Osteoblast (primary cell): ENCODE data around the gene FRK. TPM values are rescaled to one million over a fixed set of nuclear protein-coding genes. Genes with fewer than 3 reads are reported as not detected.

Experiments used
- DNase-seq: peaks from one replicate; pipeline ENCODE4 v3.0.0; 2011; ENCODE audit warnings: low spot score, mixed read lengths; ENCODE audit not compliant: insufficient read length; ENCODE audit errors: missing footprints
- H2AFZ ChIP-seq: 2 replicates; pipeline ENCODE4 v1.6.0; 2011; ENCODE audit warnings: mild to moderate bottlenecking, low read length
- H3K27ac ChIP-seq: 2 replicates; pipeline ENCODE4 v1.5.1; 2011; ENCODE audit warnings: mild to moderate bottlenecking, low read depth, low read length, moderate library complexity
- H3K27me3 ChIP-seq: 2 replicates; pipeline ENCODE4 v1.6.0; 2012; ENCODE audit warnings: mild to moderate bottlenecking, control low read depth, inconsistent platforms, low read length, moderate library complexity; ENCODE audit not compliant: insufficient read depth
- H3K36me3 ChIP-seq: 2 replicates; pipeline ENCODE4 v1.5.1; 2011; ENCODE audit warnings: mild to moderate bottlenecking, low read length, control low read depth, moderate library complexity; ENCODE audit not compliant: insufficient read depth
- H3K4me1 ChIP-seq: 2 replicates; pipeline ENCODE4 v1.5.1; 2011; ENCODE audit warnings: mild to moderate bottlenecking, low read length, control low read depth, moderate library complexity; ENCODE audit not compliant: insufficient read depth
- H3K4me2 ChIP-seq: 2 replicates; pipeline ENCODE4 v1.6.0; 2011; ENCODE audit warnings: mild to moderate bottlenecking, low read length; ENCODE audit not compliant: insufficient read depth
- H3K4me3 ChIP-seq: fragments of 200-600 bp; sonication (generic); 3 replicates; pipeline ENCODE4 v1.5.1; 2012; ENCODE audit warnings: mild to moderate bottlenecking, low read length, inconsistent platforms; ENCODE audit not compliant: insufficient read depth
- H3K79me2 ChIP-seq: 2 replicates; pipeline ENCODE4 v1.6.0; 2012; ENCODE audit warnings: mild to moderate bottlenecking, low read length, control low read depth, inconsistent platforms; ENCODE audit not compliant: insufficient read depth
- H3K9me3 ChIP-seq: 2 replicates; pipeline ENCODE4 v1.5.1; 2011; ENCODE audit warnings: low read depth, low read length, control low read depth
- H4K20me1 ChIP-seq: 2 replicates; pipeline ENCODE4 v1.6.0; 2012; ENCODE audit warnings: mild to moderate bottlenecking, low read length, control low read depth; ENCODE audit not compliant: insufficient read depth
- total RNA-seq: library from RNA; depleted of rRNA; stranded (reverse); fragments of >200 nt; gene quantifications from 2 replicates; pipeline ENCODE4 v1.2.3, GENCODE V29; 2012
- TF ChIP-seq, protein P1 (sequence below): IDR thresholded peaks from 2 replicates; pipeline ENCODE4 v1.5.1; 2011; ENCODE audit warnings: mild to moderate bottlenecking, low read depth, low read length, moderate library complexity; ENCODE audit errors: extremely low read depth

Gene FRK
- total RNA-seq, 1 donor = 1.1 TPM

- H3K4me3 ChIP-seq = no peak overlapping the region
- H3K4me2 ChIP-seq = no peak overlapping the region
- H3K4me1 ChIP-seq = no peaks in the 10 kb centered on the region
- TF ChIP-seq, protein P1, sequence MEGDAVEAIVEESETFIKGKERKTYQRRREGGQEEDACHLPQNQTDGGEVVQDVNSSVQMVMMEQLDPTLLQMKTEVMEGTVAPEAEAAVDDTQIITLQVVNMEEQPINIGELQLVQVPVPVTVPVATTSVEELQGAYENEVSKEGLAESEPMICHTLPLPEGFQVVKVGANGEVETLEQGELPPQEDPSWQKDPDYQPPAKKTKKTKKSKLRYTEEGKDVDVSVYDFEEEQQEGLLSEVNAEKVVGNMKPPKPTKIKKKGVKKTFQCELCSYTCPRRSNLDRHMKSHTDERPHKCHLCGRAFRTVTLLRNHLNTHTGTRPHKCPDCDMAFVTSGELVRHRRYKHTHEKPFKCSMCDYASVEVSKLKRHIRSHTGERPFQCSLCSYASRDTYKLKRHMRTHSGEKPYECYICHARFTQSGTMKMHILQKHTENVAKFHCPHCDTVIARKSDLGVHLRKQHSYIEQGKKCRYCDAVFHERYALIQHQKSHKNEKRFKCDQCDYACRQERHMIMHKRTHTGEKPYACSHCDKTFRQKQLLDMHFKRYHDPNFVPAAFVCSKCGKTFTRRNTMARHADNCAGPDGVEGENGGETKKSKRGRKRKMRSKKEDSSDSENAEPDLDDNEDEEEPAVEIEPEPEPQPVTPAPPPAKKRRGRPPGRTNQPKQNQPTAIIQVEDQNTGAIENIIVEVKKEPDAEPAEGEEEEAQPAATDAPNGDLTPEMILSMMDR = no peak
- H3K36me3 ChIP-seq = no peaks in the 10 kb centered on the region
- no peaks in the 10 kb centered on the region for H4K20me1 ChIP-seq
- no peak overlapping the region for H2AFZ ChIP-seq
- H3K27me3 ChIP-seq = no peaks in the 10 kb centered on the region
- no peaks in the 10 kb centered on the region for H3K9me3 ChIP-seq
- no peak for DNase-seq
- H3K27ac ChIP-seq = no peak overlapping the region
- no peaks in the 10 kb centered on the region for H3K79me2 ChIP-seq
Observed at GRCh38 chr6:116022841-116023445, 37.7 kb downstream of the FRK start.

DNA sequence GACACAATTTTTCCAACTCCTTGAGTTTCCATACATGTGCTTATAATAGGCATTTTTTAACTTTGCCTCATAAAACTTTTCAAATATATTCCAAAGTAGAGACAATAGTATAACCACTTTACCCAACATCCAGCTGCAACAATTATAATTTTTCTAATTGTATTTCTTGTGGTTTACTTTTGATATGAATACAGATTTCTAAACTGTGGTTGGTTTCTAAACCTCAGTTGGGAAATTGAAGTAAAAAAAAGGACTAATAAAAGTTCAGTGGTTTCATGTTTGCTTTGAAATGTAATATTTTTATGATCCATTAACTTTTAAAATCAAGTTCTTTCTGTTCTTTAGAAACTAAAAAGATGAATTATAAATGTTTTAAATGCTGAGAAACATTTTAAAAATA lies 40.0 kb downstream of the FRK start:
- Histone ChIP-seq H3K4me3 (no peak overlapping the region), H3K4me1 (no peaks in the 10 kb centered on the region), H2AFZ (no peak overlapping the region), H3K27me3 (no peaks in the 10 kb centered on the region), H3K36me3 (no peaks in the 10 kb centered on the region), H4K20me1 (no peaks in the 10 kb centered on the region), H3K9me3 (no peaks in the 10 kb centered on the region), H3K79me2 (no peaks in the 10 kb centered on the region), H3K27ac (no peak overlapping the region), H3K4me2 (no peak overlapping the region)
- TF ChIP-seq, protein P1 = no peak
- no peak for DNase-seq

GRCh38 chr6:116019428-116019827 lies 41.3 kb downstream of the FRK start:
- DNase-seq = no peak
- no peak overlapping the region for H2AFZ ChIP-seq
- TF ChIP-seq, protein P1 = no peak
- no peaks in the 10 kb centered on the region for H3K79me2 ChIP-seq
- no peak overlapping the region for H3K27ac ChIP-seq
- no peak overlapping the region for H3K4me3 ChIP-seq
- H3K27me3 ChIP-seq = no peaks in the 10 kb centered on the region
- no peak overlapping the region for H3K4me2 ChIP-seq
- H3K4me1 ChIP-seq = no peaks in the 10 kb centered on the region
- H3K36me3 ChIP-seq = no peaks in the 10 kb centered on the region
- no peaks in the 10 kb centered on the region for H4K20me1 ChIP-seq
- H3K9me3 ChIP-seq = no peaks in the 10 kb centered on the region

- no peaks in the 10 kb centered on the region for H3K36me3 ChIP-seq
- no peak overlapping the region for H2AFZ ChIP-seq
- no peaks in the 10 kb centered on the region for H3K4me1 ChIP-seq
- H3K27me3 ChIP-seq = no peaks in the 10 kb centered on the region
- DNase-seq = no peak
- H3K4me3 ChIP-seq = no peak overlapping the region
- H4K20me1 ChIP-seq = no peaks in the 10 kb centered on the region
- H3K27ac ChIP-seq = no peak overlapping the region
- no peaks in the 10 kb centered on the region for H3K79me2 ChIP-seq
- H3K4me2 ChIP-seq = no peak overlapping the region
- TF ChIP-seq, protein P1 = no peak
- no peaks in the 10 kb centered on the region for H3K9me3 ChIP-seq
Observed at GRCh38 chr6:116018976-116019375, 41.7 kb downstream of the FRK start.
